AG10803 (cell line): Measurements from ENCODE around the gene EPB41L4A.

ENCODE experiments used
- DNase-seq: peaks from one replicate; pipeline ENCODE4 v3.0.0; 2010; ENCODE audit warnings: low read depth
- H3K4me3 ChIP-seq: 2 replicates; pipeline ENCODE4 v1.5.1; 2011; ENCODE audit warnings: mild to moderate bottlenecking, low read length, control low read depth
- CTCF ChIP-seq: conservative IDR thresholded peaks from 2 replicates; pipeline ENCODE4 v1.5.1; 2011; ENCODE audit warnings: mild to moderate bottlenecking, low read length, control low read depth, inconsistent platforms

The EPB41L4A gene

GRCh38 chr5:112384523-112384922 lies 34.6 kb downstream of the EPB41L4A start:
- no peak for TF ChIP-seq CTCF
- no peak for DNase-seq
- H3K4me3 ChIP-seq: no peak overlapping the region

- H3K4me3 ChIP-seq: no peak overlapping the region
- no peak for TF ChIP-seq CTCF
- DNase-seq: no peak
Observed at GRCh38 chr5:112382886-112383285, 36.2 kb downstream of the EPB41L4A start.

DNA sequence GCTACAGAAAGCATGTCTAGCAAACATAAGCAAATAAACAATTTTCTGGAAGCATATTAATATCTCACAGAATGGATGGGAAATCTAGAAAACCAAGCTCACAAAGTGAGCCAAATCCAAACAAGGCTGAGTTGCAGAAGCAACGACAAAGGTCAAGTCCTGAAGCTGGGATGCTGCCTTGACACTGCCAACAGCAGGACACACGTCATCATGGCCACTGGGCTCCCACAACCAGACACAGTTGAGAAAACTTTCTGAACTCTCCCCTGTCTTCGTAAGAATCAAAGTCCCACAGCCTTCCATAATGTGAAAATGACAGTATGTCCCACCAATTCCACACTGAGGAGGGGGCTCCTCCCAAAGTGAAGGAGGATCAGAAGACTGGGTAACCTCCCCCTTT lies 37.6 kb downstream of the EPB41L4A start:
- no peak for DNase-seq
- TF ChIP-seq CTCF: no peak
- no peak overlapping the region for H3K4me3 ChIP-seq

- H3K4me3 ChIP-seq: no peak overlapping the region
- no peak for DNase-seq
- no peak for TF ChIP-seq CTCF
Observed at GRCh38 chr5:112379542-112380325, 39.3 kb downstream of the EPB41L4A start.

GRCh38 chr5:112374818-112375217 lies 44.3 kb downstream of the EPB41L4A start:
- DNase-seq: no peak
- TF ChIP-seq CTCF: no peak

DNA sequence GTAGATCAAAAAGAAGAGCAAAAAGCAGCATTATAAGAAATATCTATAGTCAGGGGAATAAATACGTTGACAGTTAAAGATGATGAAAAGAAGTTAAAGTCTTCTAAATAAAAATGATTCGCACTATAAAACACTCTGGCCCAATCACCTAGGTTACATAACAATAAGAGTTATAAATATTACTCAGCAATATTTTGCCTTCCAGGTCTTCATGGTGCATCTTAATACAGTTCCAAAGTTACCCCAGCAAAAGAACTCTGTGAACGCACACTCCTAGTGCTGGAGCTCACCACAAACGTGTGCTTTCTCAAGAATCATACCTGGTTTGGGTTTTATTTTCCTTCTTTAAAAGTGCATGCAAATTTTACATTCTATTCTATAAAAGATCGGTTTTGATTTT lies 44.7 kb downstream of the EPB41L4A start:
- TF ChIP-seq CTCF: no peak
- no peak for DNase-seq
- no peak overlapping the region for H3K4me3 ChIP-seq

More at GRCh38 chr5:112374818-112375217, 44.3 kb downstream of the EPB41L4A start:
- no peak overlapping the region for H3K4me3 ChIP-seq

DNA sequence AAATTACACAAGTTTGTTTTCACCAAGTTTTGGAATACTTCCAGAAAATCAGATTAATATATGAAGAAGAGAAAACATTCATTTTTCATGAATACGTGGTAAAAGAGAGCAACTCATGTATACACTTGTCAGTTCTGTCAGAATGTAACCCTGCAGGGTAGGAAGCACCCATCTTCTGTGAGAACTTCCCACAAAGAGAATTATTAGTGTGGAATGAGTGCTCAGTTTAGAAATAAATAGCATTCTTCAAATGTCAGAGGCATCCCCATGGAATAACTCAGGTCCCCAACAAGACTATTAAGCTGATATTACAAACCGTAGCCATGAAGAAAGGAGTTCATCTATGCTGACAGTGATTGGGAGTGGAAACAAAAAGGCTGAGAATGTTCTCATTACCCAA lies 45.2 kb downstream of the EPB41L4A start:
- DNase-seq: no peak
- no peak overlapping the region for H3K4me3 ChIP-seq
- no peak for TF ChIP-seq CTCF
